ENCODE results near the gene ARHGEF4.

- TF ChIP-seq, protein P1, sequence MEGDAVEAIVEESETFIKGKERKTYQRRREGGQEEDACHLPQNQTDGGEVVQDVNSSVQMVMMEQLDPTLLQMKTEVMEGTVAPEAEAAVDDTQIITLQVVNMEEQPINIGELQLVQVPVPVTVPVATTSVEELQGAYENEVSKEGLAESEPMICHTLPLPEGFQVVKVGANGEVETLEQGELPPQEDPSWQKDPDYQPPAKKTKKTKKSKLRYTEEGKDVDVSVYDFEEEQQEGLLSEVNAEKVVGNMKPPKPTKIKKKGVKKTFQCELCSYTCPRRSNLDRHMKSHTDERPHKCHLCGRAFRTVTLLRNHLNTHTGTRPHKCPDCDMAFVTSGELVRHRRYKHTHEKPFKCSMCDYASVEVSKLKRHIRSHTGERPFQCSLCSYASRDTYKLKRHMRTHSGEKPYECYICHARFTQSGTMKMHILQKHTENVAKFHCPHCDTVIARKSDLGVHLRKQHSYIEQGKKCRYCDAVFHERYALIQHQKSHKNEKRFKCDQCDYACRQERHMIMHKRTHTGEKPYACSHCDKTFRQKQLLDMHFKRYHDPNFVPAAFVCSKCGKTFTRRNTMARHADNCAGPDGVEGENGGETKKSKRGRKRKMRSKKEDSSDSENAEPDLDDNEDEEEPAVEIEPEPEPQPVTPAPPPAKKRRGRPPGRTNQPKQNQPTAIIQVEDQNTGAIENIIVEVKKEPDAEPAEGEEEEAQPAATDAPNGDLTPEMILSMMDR (optimal IDR thresholded peaks at IDR 0.05 in 1 of 3, IDR thresholded peaks at IDR 0.05 in 1 of 3, conservative IDR thresholded peaks at IDR 0.05 in 1 of 3; ENCODE audit: extremely low read depth in 1 of 3, insufficient read depth in 2 of 3, low read length in 3 of 3), result no peak
- no peak for TF ChIP-seq EZH2 (IDR thresholded peaks at IDR 0.05; ENCODE audit: low read length)
These were observed 200.1 kb downstream of the ARHGEF4 start for GRCh38 chr2:131036696-131037397.

Measured in keratinocyte (primary cell).